Type B pancreatic cell (in vitro differentiated cells): ENCODE data around the gene IL12RB2. TPM values are rescaled to one million over a fixed set of nuclear protein-coding genes. Genes with fewer than 3 reads are reported as not detected.

Source experiments
- DNase-seq: peaks from one replicate; pipeline ENCODE4 v3.0.0; 2021; ENCODE audit warnings: mixed read lengths; ENCODE audit not compliant: unreplicated experiment; ENCODE audit errors: extremely low spot score
- H3K27ac Mint-ChIP-seq: 2 replicates; pipeline ENCODE4 v1.8.0; 2021; ENCODE audit warnings: mild to moderate bottlenecking, mixed read lengths
- H3K27me3 Mint-ChIP-seq: 2 replicates; pipeline ENCODE4 v1.8.0; 2021; ENCODE audit warnings: mixed read lengths
- H3K36me3 Mint-ChIP-seq: 2 replicates; pipeline ENCODE4 v1.8.0; 2021; ENCODE audit warnings: mixed read lengths
- H3K4me1 Mint-ChIP-seq: one replicate; pipeline ENCODE4 v1.8.0; 2021; ENCODE audit warnings: mixed read lengths; ENCODE audit not compliant: unreplicated experiment
- H3K4me3 Mint-ChIP-seq: 2 replicates; pipeline ENCODE4 v1.8.0; 2021; ENCODE audit warnings: mild to moderate bottlenecking, mixed read lengths
- H3K9me3 Mint-ChIP-seq: 2 replicates; pipeline ENCODE4 v1.8.0; 2021; ENCODE audit warnings: mixed read lengths
- total RNA-seq: library from RNA; stranded (reverse); gene quantifications from 2 replicates; pipeline ENCODE4 v1.2.1, GENCODE V29; 2021; ENCODE audit warnings: low replicate concordance
- TF ChIP-seq, protein P1 (sequence below): fragments of 200-600 bp; sonication (generic); conservative IDR thresholded peaks from 2 replicates; pipeline ENCODE4 v1.5.0; 2021; ENCODE audit warnings: antibody characterized with exemption, mild to moderate bottlenecking

Gene IL12RB2
- total RNA-seq, 1 donor from 2014 or later: 0.46 TPM

DNA sequence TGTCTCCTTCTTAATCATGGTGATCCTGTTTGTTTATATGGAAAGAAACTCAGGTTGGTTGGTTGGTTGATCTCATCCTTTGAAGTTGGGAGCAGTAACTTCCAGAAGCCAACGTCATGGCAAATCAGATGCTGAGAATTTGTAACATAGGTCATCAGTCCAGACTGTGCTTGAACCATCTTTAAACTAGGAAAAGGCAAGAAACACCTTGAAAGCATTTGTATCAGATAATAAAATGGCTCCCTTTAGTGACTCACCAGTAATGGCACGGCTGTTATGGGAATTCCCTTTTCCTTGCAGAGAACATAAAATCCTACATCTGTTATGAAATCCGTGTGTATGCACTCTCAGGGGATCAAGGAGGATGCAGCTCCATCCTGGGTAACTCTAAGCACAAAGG, 64.5 kb downstream of the IL12RB2 start:
- DNase-seq: no peak
- Mint-ChIP-seq H3K27ac (no peak overlapping the region), H3K4me3 (no peak overlapping the region), H3K36me3 (no peaks in the 10 kb centered on the region), H3K9me3 (no peaks in the 10 kb centered on the region), H3K4me1 (peaks cover 17% of the 10 kb centered on the region), H3K27me3 (no peaks in the 10 kb centered on the region)
- TF ChIP-seq, protein P1, sequence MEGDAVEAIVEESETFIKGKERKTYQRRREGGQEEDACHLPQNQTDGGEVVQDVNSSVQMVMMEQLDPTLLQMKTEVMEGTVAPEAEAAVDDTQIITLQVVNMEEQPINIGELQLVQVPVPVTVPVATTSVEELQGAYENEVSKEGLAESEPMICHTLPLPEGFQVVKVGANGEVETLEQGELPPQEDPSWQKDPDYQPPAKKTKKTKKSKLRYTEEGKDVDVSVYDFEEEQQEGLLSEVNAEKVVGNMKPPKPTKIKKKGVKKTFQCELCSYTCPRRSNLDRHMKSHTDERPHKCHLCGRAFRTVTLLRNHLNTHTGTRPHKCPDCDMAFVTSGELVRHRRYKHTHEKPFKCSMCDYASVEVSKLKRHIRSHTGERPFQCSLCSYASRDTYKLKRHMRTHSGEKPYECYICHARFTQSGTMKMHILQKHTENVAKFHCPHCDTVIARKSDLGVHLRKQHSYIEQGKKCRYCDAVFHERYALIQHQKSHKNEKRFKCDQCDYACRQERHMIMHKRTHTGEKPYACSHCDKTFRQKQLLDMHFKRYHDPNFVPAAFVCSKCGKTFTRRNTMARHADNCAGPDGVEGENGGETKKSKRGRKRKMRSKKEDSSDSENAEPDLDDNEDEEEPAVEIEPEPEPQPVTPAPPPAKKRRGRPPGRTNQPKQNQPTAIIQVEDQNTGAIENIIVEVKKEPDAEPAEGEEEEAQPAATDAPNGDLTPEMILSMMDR: no peak

DNA sequence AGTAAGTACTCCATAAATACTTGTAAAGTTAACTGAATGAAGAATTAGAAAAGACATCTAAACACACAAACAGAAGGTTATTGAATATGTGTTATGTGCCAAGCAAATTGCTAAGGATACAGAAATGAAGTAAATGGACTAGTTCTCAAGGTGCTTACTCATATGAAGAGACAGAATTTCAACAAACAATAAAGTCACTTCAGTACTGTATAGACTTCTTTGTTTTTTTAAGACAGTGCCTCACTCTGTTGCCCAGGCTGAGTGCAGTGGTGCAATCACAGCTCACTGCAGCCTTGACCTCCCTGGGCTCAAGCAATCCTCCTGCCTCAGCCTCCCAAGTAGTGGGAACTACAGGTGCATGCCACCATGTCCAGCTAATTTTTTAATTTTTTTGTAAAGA, 65.2 kb downstream of the IL12RB2 start:
- H3K27ac Mint-ChIP-seq: no peak overlapping the region
- no peaks in the 10 kb centered on the region for H3K9me3 Mint-ChIP-seq
- no peaks in the 10 kb centered on the region for H3K27me3 Mint-ChIP-seq
- DNase-seq: no peak
- H3K4me1 Mint-ChIP-seq: peaks cover 13% of the 10 kb centered on the region
- H3K36me3 Mint-ChIP-seq: no peaks in the 10 kb centered on the region
- TF ChIP-seq, protein P1: no peak
- H3K4me3 Mint-ChIP-seq: no peak overlapping the region

DNA sequence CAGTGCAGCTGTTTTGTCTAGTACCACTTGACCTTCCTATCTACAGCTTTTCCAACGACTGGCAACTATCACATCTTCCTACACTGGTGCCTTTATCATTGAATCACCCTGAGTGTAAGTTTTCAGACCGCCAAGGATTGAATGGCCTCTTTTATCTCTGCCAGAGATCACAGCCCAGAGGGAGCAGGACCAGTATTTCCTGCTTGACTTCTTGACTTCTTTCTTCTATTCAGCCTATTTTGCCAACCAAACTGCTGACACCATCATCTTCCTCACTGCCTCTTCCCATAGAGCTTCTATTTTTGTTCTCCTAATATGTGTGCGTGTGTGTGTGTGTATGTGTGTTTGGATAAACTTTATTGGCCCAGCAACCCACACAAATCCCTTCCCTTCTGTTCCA, 68.7 kb downstream of the IL12RB2 start:
- Mint-ChIP-seq H3K36me3 (no peaks in the 10 kb centered on the region), H3K9me3 (no peaks in the 10 kb centered on the region), H3K4me3 (peak overlapping the region; percentile 42), H3K4me1 (peaks cover 11% of the 10 kb centered on the region), H3K27ac (peak overlapping the region; percentile 21), H3K27me3 (no peaks in the 10 kb centered on the region)
- no peak for DNase-seq
- TF ChIP-seq, protein P1: no peak

DNA sequence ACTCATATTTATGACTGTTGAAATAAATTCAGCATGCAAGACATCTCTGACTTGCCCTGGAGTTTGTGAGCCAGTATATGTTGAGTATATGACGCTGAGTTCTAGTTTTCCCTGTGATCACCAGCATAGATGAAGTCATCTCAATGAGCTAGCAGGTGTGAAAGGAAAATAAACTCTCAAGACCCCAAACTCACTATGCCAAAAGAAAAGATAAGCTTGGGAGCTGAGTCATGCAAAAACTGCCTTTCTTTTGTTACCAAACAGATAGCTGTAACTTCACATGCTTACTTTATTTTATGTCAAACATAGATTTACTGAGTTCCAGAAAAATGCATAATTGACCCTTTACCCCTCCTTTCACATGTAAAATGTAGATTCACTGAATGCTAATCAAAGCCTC, 69.6 kb downstream of the IL12RB2 start:
- Mint-ChIP-seq H3K4me3 (no peak overlapping the region), H3K9me3 (no peaks in the 10 kb centered on the region), H3K4me1 (peaks cover 11% of the 10 kb centered on the region), H3K27ac (peak overlapping the region; percentile 21), H3K27me3 (no peaks in the 10 kb centered on the region), H3K36me3 (peaks cover 3% of the 10 kb centered on the region)
- TF ChIP-seq, protein P1: no peak
- DNase-seq: no peak

DNA sequence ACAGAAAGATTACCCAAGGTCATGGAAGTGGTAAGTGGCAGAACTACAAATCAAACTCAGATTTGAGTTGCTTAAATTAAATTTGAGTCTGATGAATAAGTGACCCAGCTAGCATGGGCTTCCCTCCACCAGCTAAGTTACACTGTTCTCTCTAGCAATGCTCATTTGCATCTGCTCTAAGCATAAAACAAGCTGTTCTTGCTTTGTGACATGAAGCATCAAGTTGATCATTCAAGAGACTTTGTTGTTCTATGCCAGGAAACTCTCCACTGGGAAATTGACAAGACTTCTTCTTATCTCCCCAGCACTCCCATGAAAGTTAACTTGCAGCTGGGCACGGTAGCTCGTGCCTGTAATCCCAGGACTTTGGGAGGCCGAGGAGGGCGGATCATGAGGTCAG, 73.5 kb downstream of the IL12RB2 start:
- H3K27ac Mint-ChIP-seq: no peak overlapping the region
- H3K27me3 Mint-ChIP-seq: no peaks in the 10 kb centered on the region
- TF ChIP-seq, protein P1: no peak
- DNase-seq: no peak
- peaks cover 18% of the 10 kb centered on the region for H3K9me3 Mint-ChIP-seq
- peaks cover 15% of the 10 kb centered on the region for H3K36me3 Mint-ChIP-seq
- H3K4me3 Mint-ChIP-seq: no peak overlapping the region
- peaks cover 9% of the 10 kb centered on the region for H3K4me1 Mint-ChIP-seq

DNA sequence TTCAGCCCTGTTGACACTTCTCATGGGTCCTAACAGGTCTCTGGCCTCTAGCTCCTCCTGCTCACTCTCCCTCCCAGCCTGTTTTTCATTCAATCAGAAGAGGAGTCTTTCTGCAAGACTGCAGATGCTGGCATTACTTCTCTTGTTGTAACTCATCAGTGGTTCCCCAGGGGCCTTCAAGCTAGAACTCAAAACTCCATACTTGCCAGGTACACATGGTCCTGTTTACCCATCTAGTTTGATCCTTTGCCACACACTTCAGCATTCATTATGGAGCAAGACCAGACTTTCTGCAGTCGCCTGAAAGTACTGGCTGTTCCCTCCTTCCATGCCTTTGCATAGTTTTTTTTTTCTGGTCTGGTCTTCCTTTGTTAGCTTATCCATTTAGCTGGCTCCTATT, 74.6 kb downstream of the IL12RB2 start:
- H3K4me1 Mint-ChIP-seq: no peaks in the 10 kb centered on the region
- peaks cover 18% of the 10 kb centered on the region for H3K9me3 Mint-ChIP-seq
- TF ChIP-seq, protein P1: no peak
- peaks cover 15% of the 10 kb centered on the region for H3K36me3 Mint-ChIP-seq
- H3K27me3 Mint-ChIP-seq: no peaks in the 10 kb centered on the region
- DNase-seq: no peak
- no peak overlapping the region for H3K4me3 Mint-ChIP-seq
- H3K27ac Mint-ChIP-seq: no peak overlapping the region
